ENCODE data around the gene TNFRSF1A.

TNFRSF1A gene

GRCh38 chr12:6351622-6352021, 9.7 kb upstream of the TNFRSF1A start:
- no peak overlapping the region for H3K4me3 ChIP-seq (replicated peaks; ENCODE audit: insufficient read depth, low read length)
- TF ChIP-seq CTCF (IDR thresholded peaks at IDR 0.05; ENCODE audit: insufficient read depth, low read length) = no peak
- TF ChIP-seq SPI1 (IDR thresholded peaks at IDR 0.05; ENCODE audit: borderline replicate concordance, low read depth) = no peak
- TF ChIP-seq GABPA (IDR thresholded peaks at IDR 0.05; ENCODE audit: low read depth) = no peak
- TF ChIP-seq REST (IDR thresholded peaks at IDR 0.05; ENCODE audit: insufficient replicate concordance, low read depth) = no peak
- no peak for TF ChIP-seq POLR2AphosphoS5 (IDR thresholded peaks at IDR 0.05; ENCODE audit: low read depth)

GRCh38 chr12:6347367-6348338, 5.8 kb upstream of the TNFRSF1A start:
- H3K27me3 ChIP-seq (ENCODE audit: insufficient read depth, poor library complexity, severe bottlenecking) = no peaks in the 10 kb centered on the region
- DNase-seq (ENCODE audit: low read depth in 1 of 2, low spot score in 1 of 2) = peak in 1 of 2 experiments; percentile 84
- TF ChIP-seq CTCF (IDR thresholded peaks at IDR 0.05; ENCODE audit: insufficient read depth, low read length) (no peak), SPI1 (IDR thresholded peaks at IDR 0.05; ENCODE audit: borderline replicate concordance, low read depth) (peak; percentile 58; the same call in 1 of the 2 replicates), REST (IDR thresholded peaks at IDR 0.05; ENCODE audit: insufficient replicate concordance, low read depth) (no peak), GABPA (IDR thresholded peaks at IDR 0.05; ENCODE audit: low read depth) (no peak)
- H3K4me3 ChIP-seq (replicated peaks; ENCODE audit: insufficient read depth, low read length) = no peak overlapping the region
- peak overlapping the region; percentile 68 for H3K27ac ChIP-seq (replicated peaks)

More at GRCh38 chr12:6351622-6352021, 9.7 kb upstream of the TNFRSF1A start:
- no peak for DNase-seq (ENCODE audit: low read depth in 1 of 2, low spot score in 1 of 2)
- Histone ChIP-seq H3K27me3 (ENCODE audit: insufficient read depth, poor library complexity, severe bottlenecking) (no peaks in the 10 kb centered on the region), H3K27ac (replicated peaks) (peak overlapping the region; percentile 22; the same call in 1 of the 2 replicates)

GRCh38 chr12:6346942-6347341, 5.1 kb upstream of the TNFRSF1A start:
- DNase-seq (ENCODE audit: low read depth in 1 of 2, low spot score in 1 of 2) = no peak
- peak overlapping the region; percentile 68 for H3K27ac ChIP-seq (replicated peaks)
- no peak overlapping the region for H3K4me3 ChIP-seq (replicated peaks; ENCODE audit: insufficient read depth, low read length)
- TF ChIP-seq REST (IDR thresholded peaks at IDR 0.05; ENCODE audit: insufficient replicate concordance, low read depth) (no peak), POLR2AphosphoS5 (IDR thresholded peaks at IDR 0.05; ENCODE audit: low read depth) (no peak), GABPA (IDR thresholded peaks at IDR 0.05; ENCODE audit: low read depth) (no peak), CTCF (IDR thresholded peaks at IDR 0.05; ENCODE audit: insufficient read depth, low read length) (no peak), SPI1 (IDR thresholded peaks at IDR 0.05; ENCODE audit: borderline replicate concordance, low read depth) (no peak)
- H3K27me3 ChIP-seq (ENCODE audit: insufficient read depth, poor library complexity, severe bottlenecking) = no peaks in the 10 kb centered on the region

Data from HL-60 (cell line).